HG02884 (cell line): ENCODE data around the gene VSTM2B.
"Not testable (repeated sequence)": the region's sequence is repeated elsewhere in the genome, so short reads cannot be mapped to it uniquely, and the experiment has no call there.

Source experiments
- ATAC-seq: cut with Tn5 transposase; IDR thresholded peaks from one replicate; pipeline ENCODE4 v1.9.1; 2021; ENCODE audit warnings: mild to moderate bottlenecking, moderate library complexity; ENCODE audit not compliant: unreplicated experiment

The VSTM2B gene

GRCh38 chr19:29525901-29526729 lies at the start of gene VSTM2B:
TSS of gene VSTM2B (plus strand) at chr19:29525994. CDS start at chr19:29526584, 590 bp downstream.
- ATAC-seq: no peak

GRCh38 chr19:29476528-29476927 lies 49.3 kb upstream of the VSTM2B start:
- no peak for ATAC-seq

GRCh38 chr19:29477831-29478577 lies 47.8 kb upstream of the VSTM2B start:
- ATAC-seq: no peak

GRCh38 chr19:29478578-29479565 lies 46.9 kb upstream of the VSTM2B start:
- no peak for ATAC-seq

GRCh38 chr19:29479941-29480340 lies 45.9 kb upstream of the VSTM2B start:
- no peak for ATAC-seq

GRCh38 chr19:29480507-29480906 lies 45.3 kb upstream of the VSTM2B start:
- no peak for ATAC-seq

- no peak for ATAC-seq
Observed at GRCh38 chr19:29482855-29483640, 42.7 kb upstream of the VSTM2B start.

- ATAC-seq: no peak
Observed at GRCh38 chr19:29483641-29483920, 42.2 kb upstream of the VSTM2B start.

GRCh38 chr19:29483944-29484581 lies 41.7 kb upstream of the VSTM2B start:
- ATAC-seq: no peak

- ATAC-seq: no peak
Observed at GRCh38 chr19:29484876-29485275, 40.9 kb upstream of the VSTM2B start.

- no peak for ATAC-seq
Observed at GRCh38 chr19:29485293-29485692, 40.5 kb upstream of the VSTM2B start.

GRCh38 chr19:29486961-29487360 lies 38.8 kb upstream of the VSTM2B start:
- ATAC-seq: not testable (repeated sequence)

GRCh38 chr19:29487432-29487831 lies 38.4 kb upstream of the VSTM2B start:
- ATAC-seq: no peak

- ATAC-seq: no peak
Observed at GRCh38 chr19:29488316-29488715, 37.5 kb upstream of the VSTM2B start.

- ATAC-seq: no peak
Observed at GRCh38 chr19:29489172-29489951, 36.4 kb upstream of the VSTM2B start.

- no peak for ATAC-seq
Observed at GRCh38 chr19:29491491-29491890, 34.3 kb upstream of the VSTM2B start.

- no peak for ATAC-seq
Observed at GRCh38 chr19:29491995-29492577, 33.7 kb upstream of the VSTM2B start.

GRCh38 chr19:29492769-29493168 lies 33.0 kb upstream of the VSTM2B start:
- no peak for ATAC-seq

- no peak for ATAC-seq
Observed at GRCh38 chr19:29495091-29495490, 30.7 kb upstream of the VSTM2B start.
